Hepatocyte (in vitro differentiated cells): ENCODE measurements around the gene ARL8B. TPM values are rescaled to one million over a fixed set of nuclear protein-coding genes. Genes with fewer than 3 reads are reported as not detected.

ENCODE experiments used
- DNase-seq: peaks from one replicate; pipeline ENCODE4 v3.0.0-alpha.2; 2016; ENCODE audit warnings: low spot score
- H2AFZ ChIP-seq: fragments of 200-600 bp; sonication (generic); 2 replicates; pipeline ENCODE4 v1.6.0; 2016; ENCODE audit warnings: antibody characterized with exemption, mild to moderate bottlenecking
- H3K27ac ChIP-seq: fragments of 200-600 bp; sonication (generic); 2 replicates; pipeline ENCODE4 v1.5.1; 2016; ENCODE audit warnings: mild to moderate bottlenecking
- H3K27me3 ChIP-seq: fragments of 200-600 bp; sonication (generic); 2 replicates; pipeline ENCODE4 v1.6.1; 2016
- H3K36me3 ChIP-seq: fragments of 200-600 bp; sonication (generic); replicated peaks from 2 replicates; pipeline ENCODE4 v1.5.1; 2016; ENCODE audit warnings: low read depth; ENCODE audit not compliant: insufficient read depth
- H3K4me1 ChIP-seq: fragments of 200-600 bp; sonication (generic); 2 replicates; pipeline ENCODE4 v1.5.1; 2016; ENCODE audit warnings: mild to moderate bottlenecking, moderate library complexity; ENCODE audit not compliant: insufficient read depth
- H3K4me2 ChIP-seq: fragments of 200-600 bp; sonication (generic); 2 replicates; pipeline ENCODE4 v1.6.0; 2016
- H3K4me3 ChIP-seq: fragments of 200-600 bp; sonication (generic); 2 replicates; pipeline ENCODE4 v1.5.1; 2016; ENCODE audit warnings: mild to moderate bottlenecking
- H3K79me2 ChIP-seq: fragments of 200-600 bp; sonication (generic); 2 replicates; pipeline ENCODE4 v1.6.0; 2017; ENCODE audit warnings: mild to moderate bottlenecking
- H3K9me2 ChIP-seq: fragments of 200-600 bp; sonication (generic); replicated peaks from 2 replicates; pipeline ENCODE4 v1.6.0; 2017; ENCODE audit warnings: mild to moderate bottlenecking; ENCODE audit not compliant: insufficient read depth
- H3K9me3 ChIP-seq: fragments of 200-600 bp; sonication (generic); 2 replicates; pipeline ENCODE4 v1.5.1; 2016; ENCODE audit warnings: low read depth, mild to moderate bottlenecking
- H4K20me1 ChIP-seq: fragments of 200-600 bp; sonication (generic); 2 replicates; pipeline ENCODE4 v1.6.0; 2016; ENCODE audit warnings: mild to moderate bottlenecking; ENCODE audit not compliant: insufficient read depth, poor library complexity, severe bottlenecking
- CTCF ChIP-seq: fragments of 200-600 bp; sonication (generic); IDR thresholded peaks from 2 replicates; pipeline ENCODE4 v1.5.1; 2016; ENCODE audit warnings: antibody characterized with exemption, mild to moderate bottlenecking; ENCODE audit not compliant: poor library complexity
- EZH2 ChIP-seq: fragments of 200-600 bp; sonication (generic); IDR thresholded peaks from 2 replicates; pipeline ENCODE4 v1.6.1; 2016; ENCODE audit warnings: antibody characterized with exemption, mild to moderate bottlenecking, borderline replicate concordance
- EZH2phosphoT487 ChIP-seq: fragments of 200-600 bp; sonication (generic); IDR thresholded peaks from one replicate; pipeline ENCODE4 v1.6.1; 2018; ENCODE audit warnings: antibody characterized with exemption, mild to moderate bottlenecking, low read depth, moderate library complexity; ENCODE audit not compliant: unreplicated experiment, severe bottlenecking
- WGBS: methylation state at CpG from one replicate; pipeline ENCODE4 v1.1.6; 2016; ENCODE audit warnings: low lambda C conversion rate; ENCODE audit errors: missing lambda C conversion rate; 5-methylcytosine and 5-hydroxymethylcytosine counted together
- polyA plus RNA-seq: library from polyadenylated mRNA; unstranded; fragments of >200 nt; fragmentation: Nextera tagmentation; extraction: Ambion mirVana; gene quantifications from 2 replicates; pipeline ENCODE4 v1.2.1, GENCODE V29; 2016
- total RNA-seq: library from RNA; depleted of rRNA; stranded (reverse); fragments of >200 nt; gene quantifications from 2 replicates; pipeline ENCODE4 v1.2.3, GENCODE V29; 2014

ARL8B gene
- total and polyA plus RNA-seq, 2 experiments from 2014 or later: 58.1 to 94.4 TPM

GRCh38 chr3:5136211-5136918 lies 14.3 kb downstream of the ARL8B start:
- H3K4me1 ChIP-seq: peaks cover 17% of the 10 kb centered on the region
- H3K36me3 ChIP-seq: no peaks in the 10 kb centered on the region
- H2AFZ ChIP-seq: no peak overlapping the region
- peak; percentile 15 for DNase-seq
- no peaks in the 10 kb centered on the region for H3K27me3 ChIP-seq
- TF ChIP-seq EZH2phosphoT487: no peak
- peak; percentile 34 for TF ChIP-seq CTCF
- no peak for TF ChIP-seq EZH2
- H3K4me3 ChIP-seq: no peak overlapping the region
- no peaks in the 10 kb centered on the region for H3K9me3 ChIP-seq
- no peak overlapping the region for H3K27ac ChIP-seq
- H3K9me2 ChIP-seq: no peaks in the 10 kb centered on the region
- 64% methylated on average over 6 of the region's 6 CpGs for WGBS
- no peak overlapping the region for H3K4me2 ChIP-seq
- peaks cover 100% of the 10 kb centered on the region for H3K79me2 ChIP-seq
- H4K20me1 ChIP-seq: peaks cover 100% of the 10 kb centered on the region

- H3K4me3 ChIP-seq: no peak overlapping the region
- 95% methylated on average over 2 of the region's 2 CpGs for WGBS
- H4K20me1 ChIP-seq: peaks cover 100% of the 10 kb centered on the region
- no peaks in the 10 kb centered on the region for H3K9me2 ChIP-seq
- H3K79me2 ChIP-seq: peaks cover 100% of the 10 kb centered on the region
- TF ChIP-seq CTCF (no peak), EZH2phosphoT487 (no peak), EZH2 (no peak)
- no peak for DNase-seq
- H3K4me2 ChIP-seq: no peak overlapping the region
- no peak overlapping the region for H3K27ac ChIP-seq
- H3K36me3 ChIP-seq: no peaks in the 10 kb centered on the region
- H2AFZ ChIP-seq: no peak overlapping the region
- no peaks in the 10 kb centered on the region for H3K9me3 ChIP-seq
- H3K4me1 ChIP-seq: peaks cover 17% of the 10 kb centered on the region
- no peaks in the 10 kb centered on the region for H3K27me3 ChIP-seq
Observed at GRCh38 chr3:5136919-5137429, 14.9 kb downstream of the ARL8B start.

- H3K27me3 ChIP-seq: no peaks in the 10 kb centered on the region
- WGBS: 53% methylated on average over 5 of the region's 5 CpGs
- H4K20me1 ChIP-seq: peaks cover 94% of the 10 kb centered on the region
- H3K4me3 ChIP-seq: no peak overlapping the region
- H3K9me3 ChIP-seq: no peaks in the 10 kb centered on the region
- DNase-seq: peak; percentile 13
- peaks cover 100% of the 10 kb centered on the region for H3K79me2 ChIP-seq
- no peak overlapping the region for H2AFZ ChIP-seq
- H3K36me3 ChIP-seq: no peaks in the 10 kb centered on the region
- H3K9me2 ChIP-seq: no peaks in the 10 kb centered on the region
- H3K27ac ChIP-seq: peak overlapping the region; percentile 24
- peaks cover 17% of the 10 kb centered on the region for H3K4me1 ChIP-seq
- no peak for TF ChIP-seq EZH2phosphoT487
- no peak for TF ChIP-seq EZH2
- no peak for TF ChIP-seq CTCF
- H3K4me2 ChIP-seq: peak overlapping the region; percentile 16
Observed at GRCh38 chr3:5138214-5138981, 16.3 kb downstream of the ARL8B start.
